ENCODE data around the gene CA5A.

Gene CA5A

DNA sequence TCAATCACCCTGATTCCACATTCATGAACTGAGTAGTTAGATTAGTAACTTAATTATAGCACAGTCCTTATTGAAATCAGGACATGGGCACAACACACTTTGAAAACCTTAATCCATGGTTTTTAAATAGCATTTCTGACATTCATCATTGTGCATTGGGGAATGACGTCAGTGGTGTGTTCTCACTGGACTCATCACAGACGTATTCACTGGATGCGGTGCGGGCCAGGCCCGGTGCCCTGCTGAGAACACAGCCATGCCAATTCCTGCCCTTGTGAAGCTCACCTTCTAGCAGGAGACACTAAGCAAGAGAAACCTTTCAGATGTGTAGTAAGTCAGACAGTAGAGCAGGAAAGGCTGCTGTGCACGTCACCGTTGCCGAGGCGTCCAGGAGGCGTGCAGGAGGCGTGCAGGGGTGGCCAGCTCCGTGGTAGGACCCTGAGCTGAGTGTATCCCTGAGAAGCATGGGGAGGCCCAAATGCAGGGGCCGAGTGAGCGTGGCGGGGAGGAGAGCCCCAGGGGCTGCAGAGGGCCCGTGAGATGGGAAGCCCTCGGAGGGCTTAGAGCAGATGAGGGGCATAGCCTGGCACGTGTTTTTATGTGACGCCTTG lies 27.8 kb upstream of the CA5A start:
- in situ Hi-C loops (cut with MboI; ENCODE audit: low sequenced_read_pairs), result no loop called here

DNA sequence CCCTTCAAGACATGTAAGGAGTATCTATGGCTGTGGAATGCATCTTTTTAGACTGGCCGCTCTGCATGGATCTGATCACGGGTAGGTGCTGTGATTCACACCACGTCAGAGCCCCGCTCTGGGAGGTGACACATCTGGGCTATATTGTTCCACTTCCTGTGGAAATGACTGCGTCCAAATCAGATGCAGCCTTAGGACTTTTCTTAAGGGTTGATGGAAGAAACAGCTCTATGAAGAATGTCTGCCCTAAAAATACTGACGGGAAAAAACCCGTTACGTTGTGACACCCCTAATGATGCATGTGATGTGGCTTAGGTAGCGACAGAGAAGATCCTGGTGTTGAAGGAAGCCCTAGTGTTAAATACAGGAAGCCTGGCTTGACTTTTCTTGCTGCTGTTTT lies 27.1 kb upstream of the CA5A start:
- in situ Hi-C loops (cut with MboI; ENCODE audit: low sequenced_read_pairs), result no loop called here

DNA sequence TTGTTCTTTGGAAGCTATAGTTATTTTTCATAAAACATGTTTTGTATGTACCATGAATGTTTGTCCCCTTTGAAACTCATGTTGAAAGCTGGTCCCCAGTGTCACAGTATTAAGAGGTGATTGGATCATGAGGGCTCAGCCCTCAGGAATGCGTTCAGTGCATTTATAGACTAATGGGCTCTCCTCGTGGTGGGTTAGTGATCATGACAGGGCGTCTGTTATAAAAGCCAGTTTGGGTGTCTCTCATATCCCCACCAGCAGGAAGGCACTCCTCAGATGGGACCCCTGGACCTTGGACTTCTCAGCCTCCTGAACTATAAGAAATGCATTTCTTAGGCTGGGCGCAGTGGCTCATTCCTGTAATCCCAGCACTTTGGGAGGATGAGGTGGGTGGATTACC lies 25.3 kb upstream of the CA5A start:
- in situ Hi-C loops (cut with MboI; ENCODE audit: low sequenced_read_pairs), result no loop called here

DNA sequence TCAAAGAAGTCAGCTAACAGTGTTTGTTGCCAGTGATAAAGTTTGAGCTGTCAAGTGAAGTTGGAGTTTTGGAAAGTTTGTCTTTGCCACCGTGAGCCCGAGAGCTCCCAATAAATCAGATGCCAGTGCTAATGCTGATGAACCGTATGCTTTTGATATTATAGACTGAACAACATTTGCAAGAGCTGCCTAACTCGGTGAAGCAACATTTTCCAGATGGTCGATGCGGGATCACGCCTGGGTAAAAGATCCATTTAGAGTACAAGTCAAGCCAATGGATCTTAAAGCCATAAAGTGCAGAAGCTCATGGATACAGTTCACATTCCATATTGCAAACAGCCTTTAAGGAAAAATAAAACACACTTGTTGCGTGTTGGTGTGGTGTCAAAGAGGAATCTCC lies 24.5 kb upstream of the CA5A start:
- in situ Hi-C loops (cut with MboI; ENCODE audit: low sequenced_read_pairs), result no loop called here

DNA sequence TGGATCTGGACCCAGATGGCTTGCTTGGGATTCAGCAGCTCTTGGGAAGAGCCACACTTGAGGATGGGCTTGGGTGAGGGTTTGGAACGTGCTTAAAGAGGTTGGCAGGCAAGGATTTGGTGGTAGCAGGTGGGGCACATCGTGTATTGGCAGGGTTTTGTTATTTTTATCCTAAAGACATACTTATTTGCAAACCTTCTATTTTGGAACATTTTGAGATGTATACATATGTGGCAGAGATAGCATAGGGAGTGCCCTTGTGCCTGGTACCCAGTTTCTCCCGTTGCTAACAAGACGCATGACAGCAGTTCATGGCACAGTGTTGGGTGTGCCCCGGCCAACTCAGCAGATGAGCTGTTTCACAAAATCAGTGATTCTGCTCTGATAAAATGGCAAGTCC lies 24.0 kb upstream of the CA5A start:
- in situ Hi-C loops (cut with MboI; ENCODE audit: low sequenced_read_pairs), result no loop called here

DNA sequence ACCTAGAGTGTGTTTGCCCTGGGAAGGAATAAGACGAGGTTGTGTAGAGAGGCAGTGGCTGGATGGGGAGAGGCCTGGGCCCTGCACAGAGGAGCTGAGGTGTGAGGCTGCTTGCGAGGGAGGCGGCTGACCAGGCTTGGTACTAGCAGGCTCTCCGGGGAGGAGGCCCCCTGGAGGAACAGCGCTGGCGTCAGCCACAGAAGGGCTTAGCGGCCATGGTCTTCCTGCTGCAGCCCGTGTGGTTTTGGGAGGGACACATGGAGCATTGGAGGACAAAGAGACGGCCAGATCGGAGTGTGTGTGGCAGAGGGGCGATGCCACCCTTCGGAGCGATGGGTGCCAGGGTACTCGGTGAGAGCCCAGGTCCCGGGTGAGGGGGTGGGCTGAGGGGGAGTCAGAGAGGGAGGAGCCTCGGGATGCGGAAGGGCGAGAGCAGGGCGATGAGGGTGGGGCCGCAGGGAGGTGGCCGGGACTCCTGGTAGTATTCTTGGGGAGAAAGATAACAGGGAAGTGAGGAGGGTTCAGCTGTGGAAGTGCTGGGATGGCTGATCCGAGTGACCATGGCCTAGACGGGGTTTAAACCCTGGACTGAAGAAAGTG lies 23.2 kb upstream of the CA5A start:
- in situ Hi-C loops (cut with MboI; ENCODE audit: low sequenced_read_pairs), result no loop called here

DNA sequence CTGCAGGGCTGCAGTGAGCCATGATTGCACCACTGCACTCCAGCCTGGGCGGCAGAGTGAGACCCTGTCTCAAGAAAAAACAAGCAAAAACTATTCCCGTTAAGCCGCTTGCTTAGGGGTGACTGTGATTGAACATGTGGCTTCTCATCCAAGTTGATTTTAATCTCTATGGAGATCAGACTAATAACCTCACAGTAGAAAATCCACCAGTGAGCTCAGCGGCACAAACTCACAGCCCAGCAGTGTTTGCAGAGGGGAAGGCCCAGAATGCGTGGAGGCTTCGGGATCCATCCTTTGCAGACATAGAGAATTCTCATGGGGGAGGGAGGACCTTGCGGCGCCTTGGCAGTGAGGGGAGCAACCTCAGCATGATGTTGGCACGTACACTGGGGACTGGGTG lies 22.3 kb upstream of the CA5A start:
- in situ Hi-C loops (cut with MboI; ENCODE audit: low sequenced_read_pairs), result no loop called here

DNA sequence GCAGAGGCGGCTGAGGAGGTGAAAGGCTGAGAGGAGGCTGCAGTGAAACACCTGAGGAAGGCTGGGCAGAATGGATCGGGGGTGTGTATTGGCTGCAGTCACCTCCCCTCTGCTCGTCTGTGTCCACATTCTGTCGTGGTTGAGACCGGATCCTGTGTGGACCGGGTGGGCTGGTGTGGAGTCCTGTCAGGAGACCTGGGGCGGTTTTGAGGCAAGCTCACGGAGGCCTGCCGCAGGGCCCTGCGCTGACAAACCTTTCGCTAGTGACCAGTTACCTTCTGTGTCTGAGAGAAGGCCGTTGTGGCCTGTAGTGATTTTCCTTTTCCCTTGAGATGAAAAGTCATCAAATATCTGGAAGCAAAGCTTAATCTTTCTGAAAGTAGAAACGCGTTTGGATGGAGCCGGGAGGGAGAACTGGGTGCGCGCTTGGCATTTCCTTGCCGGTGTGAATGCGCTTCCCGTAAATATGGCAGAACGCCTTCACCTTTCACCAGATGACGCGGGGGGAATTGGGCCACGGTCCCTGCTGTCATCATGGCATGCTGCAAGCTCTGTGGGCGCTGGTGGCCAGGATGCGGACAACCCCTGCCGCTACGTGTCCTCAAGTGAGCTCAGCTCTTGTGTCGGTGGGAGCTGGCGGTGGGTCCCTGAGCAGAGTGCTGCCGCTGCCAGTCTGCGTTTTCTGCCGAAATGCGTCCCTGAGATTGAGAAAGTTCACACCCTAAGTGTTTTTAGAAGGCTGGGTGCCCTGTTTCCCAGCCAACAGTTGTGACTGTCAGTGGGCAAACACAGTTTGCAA lies 21.2 kb upstream of the CA5A start:
- in situ Hi-C loops (cut with MboI; ENCODE audit: low sequenced_read_pairs), result no loop called here

DNA sequence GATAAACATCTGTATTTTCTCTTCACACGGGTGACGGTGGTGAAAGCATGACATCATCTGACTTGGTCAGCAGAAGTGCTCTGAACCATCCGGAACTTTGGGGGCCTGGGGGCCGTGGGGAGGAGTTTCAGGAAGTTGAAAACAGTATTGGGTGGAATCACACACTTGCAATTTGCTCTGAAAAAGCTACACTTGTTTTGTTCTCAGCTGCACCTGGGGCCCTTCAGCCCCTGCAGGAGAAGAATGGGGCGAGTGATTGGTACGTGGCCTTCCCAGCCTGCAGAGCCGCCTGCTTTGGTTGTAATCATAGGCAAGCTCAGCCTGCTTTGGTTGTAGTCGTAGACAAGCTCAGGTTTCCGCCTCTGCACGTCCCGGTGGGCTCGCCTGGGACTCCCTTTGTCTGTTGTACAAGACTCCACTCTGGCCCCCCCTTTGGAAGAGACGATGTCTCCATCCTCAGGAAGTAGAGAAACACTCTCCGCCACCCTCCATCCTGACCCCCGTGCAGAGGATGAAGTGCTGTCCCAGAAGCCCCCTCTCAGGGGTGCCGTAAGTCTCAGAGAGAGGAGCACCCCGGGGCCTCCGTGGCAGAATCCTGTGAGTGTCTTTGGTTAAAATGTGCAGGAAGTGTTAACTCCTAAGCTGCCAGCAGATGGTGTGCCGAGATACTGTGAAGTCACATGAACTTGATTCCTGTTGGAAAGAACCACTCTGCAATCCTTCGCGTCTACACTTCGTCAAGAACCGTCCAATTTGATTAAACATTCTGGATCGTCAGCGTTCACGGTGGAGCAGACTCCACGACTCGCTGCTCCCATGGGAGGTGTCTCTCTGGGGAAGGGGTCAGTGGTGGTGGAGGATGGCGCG lies 20.3 kb upstream of the CA5A start:
- in situ Hi-C loops (cut with MboI; ENCODE audit: low sequenced_read_pairs), result no loop called here

DNA sequence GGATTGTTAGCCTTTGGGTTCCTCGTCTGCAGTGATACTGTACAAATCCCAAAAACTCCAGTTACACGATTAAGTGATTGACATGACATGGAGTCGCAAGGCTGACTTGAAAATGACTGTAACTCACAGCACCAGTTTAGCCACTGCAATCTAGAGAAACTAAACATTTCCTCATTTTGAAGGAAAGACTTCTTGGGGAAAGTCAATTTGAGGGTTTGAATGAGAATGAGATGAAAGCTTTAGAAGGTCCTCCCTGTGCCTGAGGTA lies 19.7 kb upstream of the CA5A start:
- in situ Hi-C loops (cut with MboI; ENCODE audit: low sequenced_read_pairs), result no loop called here

DNA sequence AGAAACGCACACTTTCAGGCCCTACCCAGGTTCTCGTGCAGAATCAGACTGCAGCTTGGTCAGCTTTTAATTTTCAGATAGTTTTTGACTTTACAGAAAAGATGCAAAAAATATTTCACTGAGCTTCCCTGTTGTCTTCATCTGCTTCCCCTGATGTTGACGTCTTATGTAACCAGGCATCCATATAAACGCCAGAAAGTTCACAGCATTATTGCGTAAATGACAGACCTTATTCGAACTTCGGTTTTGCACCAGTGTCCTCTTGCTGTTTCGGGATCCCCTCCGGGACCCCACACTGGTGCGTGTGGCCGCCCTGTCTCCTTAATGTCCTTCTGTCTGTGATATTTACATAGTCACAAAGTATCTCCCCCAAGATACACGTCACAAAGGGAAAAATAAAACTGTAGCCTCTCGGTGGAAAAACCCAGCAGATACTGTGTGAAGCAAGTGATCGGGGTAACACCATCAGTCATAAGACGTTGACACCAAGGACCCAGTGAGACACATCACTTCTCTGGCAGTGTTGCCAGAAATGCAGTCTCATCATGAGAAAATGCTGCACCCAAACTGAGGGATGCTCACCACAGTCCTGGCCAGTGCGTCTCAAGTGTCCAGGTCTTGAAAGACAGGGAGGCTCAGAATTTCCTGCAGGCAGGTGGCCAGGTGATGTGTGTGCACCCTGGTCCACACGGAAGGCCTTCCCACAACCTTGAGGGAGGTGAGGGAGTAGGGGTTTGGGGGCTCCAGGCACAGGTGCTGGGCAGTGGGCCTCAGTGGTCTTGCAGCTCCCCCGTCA lies 19.2 kb upstream of the CA5A start:
- in situ Hi-C loops (cut with MboI; ENCODE audit: low sequenced_read_pairs), result no loop called here

DNA sequence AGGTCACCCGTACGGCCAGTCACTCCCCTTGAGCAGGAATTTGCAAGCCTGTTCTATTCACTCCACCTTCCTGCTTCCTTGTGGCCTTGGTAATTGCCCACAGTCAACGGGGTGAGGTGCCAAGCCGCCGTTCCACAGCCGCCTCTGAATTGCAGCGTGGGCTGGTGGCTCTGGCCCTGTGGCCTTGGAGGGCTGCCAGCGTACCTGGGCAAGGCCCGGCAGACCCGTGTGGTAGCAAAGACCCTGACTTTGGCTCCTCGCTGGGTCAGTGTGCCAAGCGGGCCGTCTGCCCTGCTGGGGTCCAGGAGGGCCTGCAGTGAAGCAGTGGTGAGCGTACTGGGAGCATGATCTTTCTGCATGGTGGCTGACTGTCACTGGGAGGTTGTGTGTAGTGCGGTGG lies 18.5 kb upstream of the CA5A start:
- in situ Hi-C loops (cut with MboI; ENCODE audit: low sequenced_read_pairs), result no loop called here

DNA sequence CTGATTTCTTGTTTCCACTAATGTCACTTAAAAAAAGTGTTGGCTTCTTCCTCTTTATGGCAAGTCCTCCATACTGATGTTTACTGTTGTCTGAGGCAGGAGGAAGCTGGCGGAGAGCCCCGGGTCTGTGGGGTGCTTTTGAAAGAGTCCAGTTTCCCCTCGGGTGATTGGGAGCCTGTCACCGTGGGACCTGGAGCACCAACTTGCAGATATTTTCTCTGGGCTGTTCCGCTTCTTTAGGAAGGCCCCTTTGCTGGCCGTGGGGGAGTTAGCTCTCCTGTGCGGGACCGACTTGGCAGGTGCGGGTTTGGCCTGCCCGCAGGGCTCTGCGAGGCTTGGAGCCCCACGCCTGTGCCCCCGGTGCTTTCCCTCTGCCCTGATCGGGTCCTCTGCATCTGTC lies 18.0 kb upstream of the CA5A start:
- in situ Hi-C loops (cut with MboI; ENCODE audit: low sequenced_read_pairs), result no loop called here

DNA sequence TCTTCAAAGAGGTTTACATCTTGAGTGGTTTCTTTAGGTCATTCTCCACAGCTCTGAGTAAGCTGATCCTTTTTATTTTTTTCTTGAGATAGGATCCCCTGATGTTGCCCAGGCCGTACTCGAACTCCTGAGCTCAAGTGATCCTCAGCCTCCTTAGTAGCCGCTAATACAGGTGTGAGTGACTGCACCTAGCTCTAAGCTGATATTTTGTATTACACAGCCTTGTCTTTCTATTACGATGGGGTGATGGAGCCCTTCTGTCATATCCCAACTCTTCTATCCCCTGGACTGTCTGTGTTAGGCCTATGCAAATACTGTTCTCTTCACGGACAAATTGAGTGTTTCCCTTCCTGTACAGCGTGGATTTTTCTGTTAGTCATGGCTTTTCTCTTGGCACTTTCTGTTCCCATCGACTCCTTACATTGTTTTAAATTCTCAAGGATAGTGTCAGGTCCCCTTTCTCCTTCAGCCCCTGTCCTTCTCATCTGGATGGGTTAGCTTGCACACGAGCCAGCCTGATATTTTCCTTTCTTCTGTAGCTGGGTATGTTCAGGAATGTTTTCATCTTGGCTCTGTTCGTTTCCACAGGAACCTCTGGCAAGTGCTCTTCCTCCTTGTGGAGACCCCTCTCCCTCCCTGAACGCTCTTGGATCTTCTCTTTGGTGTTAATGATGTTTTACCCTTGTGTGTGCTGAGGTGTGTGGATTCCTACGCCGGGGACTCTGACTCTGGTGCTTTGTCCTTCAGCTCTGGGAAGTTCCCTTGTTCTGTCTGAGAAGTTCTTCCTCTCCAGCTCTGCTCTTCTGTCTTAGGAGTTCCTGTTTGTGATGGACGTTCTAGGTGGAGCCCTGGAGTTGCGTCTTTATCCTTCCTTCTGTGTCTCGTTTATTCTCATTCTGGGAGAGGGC lies 17.2 kb upstream of the CA5A start:
- in situ Hi-C loops (cut with MboI; ENCODE audit: low sequenced_read_pairs), result no loop called here

DNA sequence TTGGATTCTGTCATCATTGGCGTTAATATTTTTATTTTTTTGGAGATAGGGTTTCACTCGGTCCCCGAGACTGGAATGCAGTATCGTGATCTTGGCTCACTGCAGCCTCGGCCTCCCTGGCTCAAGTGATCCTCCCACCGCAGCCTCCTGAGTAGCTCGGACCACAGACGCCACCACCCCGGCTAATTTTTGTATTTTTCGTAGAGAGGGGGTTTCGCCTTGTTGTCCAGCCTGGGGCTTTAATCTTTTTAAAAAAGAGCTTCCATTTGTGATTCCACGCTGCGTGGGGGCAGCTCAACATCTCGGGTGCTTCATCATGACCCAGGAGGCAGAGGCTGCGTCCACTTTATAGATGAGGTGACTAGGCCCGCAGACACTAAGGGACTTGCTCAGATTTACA lies 16.4 kb upstream of the CA5A start:
- in situ Hi-C loops (cut with MboI; ENCODE audit: low sequenced_read_pairs), result no loop called here

DNA sequence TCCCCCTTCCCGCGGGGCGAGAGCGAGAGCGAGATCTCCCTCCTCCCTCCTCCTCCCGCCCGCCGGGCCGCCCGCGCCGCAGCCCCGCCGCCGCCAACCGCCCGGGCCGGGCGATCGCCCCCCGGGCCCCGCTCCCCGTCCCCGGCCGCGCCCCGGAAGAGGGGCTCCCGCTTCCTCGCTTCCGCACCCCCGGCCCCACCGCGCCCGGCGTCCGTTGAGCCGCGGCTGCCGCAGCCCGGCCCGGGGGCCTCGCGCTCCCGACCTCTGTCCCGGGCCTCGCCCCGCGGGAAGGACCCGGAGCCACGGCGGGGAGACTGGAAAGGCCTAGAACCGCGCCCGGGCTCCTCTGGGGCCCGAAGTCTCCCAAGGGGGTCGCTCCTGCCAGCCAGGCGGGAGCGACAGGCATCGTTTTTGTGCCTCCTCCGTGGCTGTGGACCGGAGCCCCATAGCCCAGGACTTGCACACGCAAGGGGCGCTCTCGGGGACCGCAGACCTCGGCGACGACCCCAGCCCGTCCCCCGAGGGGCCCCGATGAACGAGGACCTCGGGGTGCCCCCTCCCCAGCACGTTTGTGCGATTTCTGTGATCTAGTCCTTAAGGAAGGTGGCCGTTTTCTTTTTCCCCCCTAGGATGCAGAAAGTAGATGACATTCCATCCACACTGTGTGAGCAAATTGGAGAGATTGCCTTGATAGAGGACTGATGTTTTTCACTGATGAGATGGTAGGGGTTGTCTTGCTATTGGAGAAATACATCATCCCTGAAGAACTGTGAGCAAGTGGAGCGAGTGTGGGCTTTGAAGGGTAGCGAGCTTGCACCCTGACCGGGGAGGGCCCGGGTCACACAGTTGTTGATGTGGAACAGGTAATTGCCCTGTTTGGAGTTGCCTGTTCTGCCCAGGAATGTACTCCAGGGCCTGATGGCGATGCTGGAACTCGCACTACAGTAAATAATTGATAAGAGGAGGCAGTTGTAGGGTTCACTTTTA lies 15.5 kb upstream of the CA5A start:
- in situ Hi-C loops (cut with MboI; ENCODE audit: low sequenced_read_pairs), result no loop called here

DNA sequence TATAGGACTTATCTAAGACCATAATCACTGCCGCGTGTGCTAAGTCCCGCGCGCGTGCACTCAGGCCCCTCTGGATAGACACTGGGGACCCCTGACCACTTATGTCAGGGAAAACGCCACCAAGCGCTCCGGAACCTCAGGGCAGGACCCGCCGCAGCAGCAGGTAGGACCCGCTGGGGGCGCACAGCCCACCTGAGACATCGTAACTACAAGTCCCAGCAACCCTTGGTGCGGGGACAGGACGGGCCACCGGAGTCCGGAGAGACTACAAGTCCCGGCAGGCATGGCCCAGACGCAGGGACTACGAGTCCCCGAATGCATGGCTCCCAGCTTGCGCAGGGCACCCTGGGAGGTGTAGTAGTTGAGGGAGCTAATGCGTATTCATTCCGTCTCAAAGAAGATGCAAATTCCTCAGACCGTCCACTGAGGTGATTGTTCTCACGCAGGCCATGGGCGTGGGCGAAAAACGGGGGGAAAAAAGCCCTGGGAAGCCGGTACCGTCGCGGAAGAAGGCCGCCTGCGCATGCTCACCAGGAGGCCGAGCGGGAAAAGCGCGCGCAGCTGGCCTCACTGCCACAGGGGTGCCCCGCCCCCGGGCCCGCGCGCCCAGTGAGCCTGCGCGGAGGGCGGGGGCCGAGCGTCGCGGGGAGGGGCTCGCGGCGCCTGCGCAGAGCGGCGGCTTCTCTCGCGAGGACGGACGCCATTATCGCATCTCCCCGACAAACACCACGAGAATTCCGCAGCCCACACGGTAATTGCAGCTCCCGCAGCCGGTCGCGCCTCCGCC lies 14.6 kb upstream of the CA5A start, which contains the start of gene BANP:
Gene BANP (plus strand): TSS at position 670 of the 787 bp plus-strand sequence. CDS start 23,682 bp downstream, outside the sequence.
- in situ Hi-C loops (cut with MboI; ENCODE audit: low sequenced_read_pairs), result no loop called here

Measured in HL-60/S4 treated with phorbol 12-myristate 13-acetate at 8.2 ng/mL for 4 days and 3 days (cell line).